Measurements from ENCODE around the gene ZSCAN9. TPM values are rescaled to one million over a fixed set of nuclear protein-coding genes. Genes with fewer than 3 reads are reported as not detected.
A peak's percentile ranks its signal among the peaks of the same experiment; 100 is the strongest.

The ZSCAN9 gene
- total and polyA plus RNA-seq, 2 of the 13 experiments (the other 11 are each of a cell fraction or from before 2014, with no cell fraction given), result 14.6 to 17.8 TPM

GRCh38 chr6:28212510-28213212, 12.4 kb upstream of the ZSCAN9 start (continued):
- TF ChIP-seq, protein P1, sequence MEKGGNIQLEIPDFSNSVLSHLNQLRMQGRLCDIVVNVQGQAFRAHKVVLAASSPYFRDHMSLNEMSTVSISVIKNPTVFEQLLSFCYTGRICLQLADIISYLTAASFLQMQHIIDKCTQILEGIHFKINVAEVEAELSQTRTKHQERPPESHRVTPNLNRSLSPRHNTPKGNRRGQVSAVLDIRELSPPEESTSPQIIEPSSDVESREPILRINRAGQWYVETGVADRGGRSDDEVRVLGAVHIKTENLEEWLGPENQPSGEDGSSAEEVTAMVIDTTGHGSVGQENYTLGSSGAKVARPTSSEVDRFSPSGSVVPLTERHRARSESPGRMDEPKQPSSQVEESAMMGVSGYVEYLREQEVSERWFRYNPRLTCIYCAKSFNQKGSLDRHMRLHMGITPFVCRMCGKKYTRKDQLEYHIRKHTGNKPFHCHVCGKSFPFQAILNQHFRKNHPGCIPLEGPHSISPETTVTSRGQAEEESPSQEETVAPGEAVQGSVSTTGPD (CRISPR knock-in tag; IDR thresholded peaks at IDR 0.05), result no peak
- peak; percentile 53 for TF ChIP-seq ZNF777 (CRISPR knock-in tag; IDR thresholded peaks at IDR 0.05)
- peak; percentile 46; the same call in 1 of the 2 replicates for TF ChIP-seq ZNF501 (CRISPR knock-in tag; IDR thresholded peaks at IDR 0.05)
- peak; percentile 56 for TF ChIP-seq RCOR2 (CRISPR knock-in tag; IDR thresholded peaks at IDR 0.05)
- 0 out of 2 replicates have a peak, but pooled peaks have one; percentile 41 for TF ChIP-seq ZC3H13 (CRISPR knock-in tag; IDR thresholded peaks at IDR 0.05)
- no peak for TF ChIP-seq ZSCAN20 (CRISPR knock-in tag; IDR thresholded peaks at IDR 0.05; ENCODE audit: borderline replicate concordance)
- no peak for TF ChIP-seq KDM5B (CRISPR knock-in tag; IDR thresholded peaks at IDR 0.05; ENCODE audit: borderline replicate concordance)
- no peak for TF ChIP-seq ZNF383 (CRISPR knock-in tag; IDR thresholded peaks at IDR 0.05; ENCODE audit: borderline replicate concordance)
- no peak for TF ChIP-seq SATB2 (CRISPR knock-in tag; IDR thresholded peaks at IDR 0.05)
- TF ChIP-seq SIX4 (CRISPR knock-in tag; IDR thresholded peaks at IDR 0.05), result peak; percentile 68; the same call in 1 of the 2 replicates
- TF ChIP-seq PAXIP1 (CRISPR knock-in tag; conservative IDR thresholded peaks at IDR 0.05), result peak; percentile 34
- TF ChIP-seq ZFP91 (CRISPR knock-in tag; IDR thresholded peaks at IDR 0.05; ENCODE audit: borderline replicate concordance), result peak; percentile 15; the same call in 1 of the 2 replicates
- peak; percentile 38 for TF ChIP-seq CEBPB (IDR thresholded peaks at IDR 0.05; ENCODE audit: borderline replicate concordance, low read depth, low read length)
- TF ChIP-seq ATF2 (CRISPR knock-in tag; IDR thresholded peaks at IDR 0.05), result peak; percentile 45; the same call in 1 of the 2 replicates
- TF ChIP-seq HES4 (CRISPR knock-in tag; IDR thresholded peaks at IDR 0.05; ENCODE audit: borderline replicate concordance), result no peak
- TF ChIP-seq, protein P2, sequence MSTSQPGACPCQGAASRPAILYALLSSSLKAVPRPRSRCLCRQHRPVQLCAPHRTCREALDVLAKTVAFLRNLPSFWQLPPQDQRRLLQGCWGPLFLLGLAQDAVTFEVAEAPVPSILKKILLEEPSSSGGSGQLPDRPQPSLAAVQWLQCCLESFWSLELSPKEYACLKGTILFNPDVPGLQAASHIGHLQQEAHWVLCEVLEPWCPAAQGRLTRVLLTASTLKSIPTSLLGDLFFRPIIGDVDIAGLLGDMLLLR (CRISPR knock-in tag; IDR thresholded peaks at IDR 0.05), result no peak
- TF ChIP-seq ZSCAN5A (CRISPR knock-in tag; IDR thresholded peaks at IDR 0.05; ENCODE audit: borderline replicate concordance), result peak; percentile 79; the same call in 1 of the 2 replicates
- 0 out of 2 replicates have a peak, but pooled peaks have one; percentile 19 for TF ChIP-seq ONECUT2 (CRISPR knock-in tag; IDR thresholded peaks at IDR 0.05)
